ENCODE data around the gene SKAP1. TPM values are rescaled to one million over a fixed set of nuclear protein-coding genes. Genes with fewer than 3 reads are reported as not detected.

The SKAP1 gene
- total and polyA plus RNA-seq, 2 donors from 2014 or later, result 34.8 to 42.6 TPM

GRCh38 chr17:48259694-48260291 lies 170.2 kb downstream of the SKAP1 start:
- Histone ChIP-seq H3K27ac (ENCODE audit: low read depth in 2 of 2, low read length in 2 of 2) (no peak overlapping the region), H3K9ac (ENCODE audit: low read length in 3 of 3) (no peak overlapping the region), H3K4me3 (ENCODE audit: low read length in 3 of 3) (no peak overlapping the region), H3K27me3 (ENCODE audit: control insufficient read depth, insufficient read depth, low read length) (no peaks in the 10 kb centered on the region), H3K36me3 (ENCODE audit: control insufficient read depth in 2 of 3, insufficient read depth in 3 of 3, low read length in 3 of 3) (no peaks in the 10 kb centered on the region), H3K9me3 (ENCODE audit: control insufficient read depth in 2 of 3, insufficient read depth in 1 of 3, low read length in 3 of 3) (no peaks in the 10 kb centered on the region), H3K4me1 (ENCODE audit: control insufficient read depth in 2 of 3, insufficient read depth in 2 of 3, low read depth in 1 of 3, low read length in 3 of 3) (peaks cover 0 to 2% (median 0%) of the 10 kb centered on the region in 3 donors)
- DNase-seq (peak in 4 of 5 donors; percentile 40 to 83 (median 63)), FAIRE-seq (peak; percentile 86)
- intact Hi-C loops (cut with DNase I), result no loop called here
- TF ChIP-seq CTCF (IDR thresholded peaks at IDR 0.05; ENCODE audit: borderline replicate concordance, extremely low read depth, insufficient read depth), result peak; percentile 66

GRCh38 chr17:48258331-48258730 lies 171.7 kb downstream of the SKAP1 start:
- no peak overlapping the region for H3K9ac ChIP-seq (ENCODE audit: low read length in 3 of 3)
- no peaks in the 10 kb centered on the region for H3K27me3 ChIP-seq (ENCODE audit: control insufficient read depth, insufficient read depth, low read length)
- FAIRE-seq, result no peak
- intact Hi-C loops (cut with DNase I), result no loop called here
- H3K27ac ChIP-seq (ENCODE audit: low read depth in 2 of 2, low read length in 2 of 2), result no peak overlapping the region
- no peaks in the 10 kb centered on the region for H3K36me3 ChIP-seq (ENCODE audit: control insufficient read depth in 2 of 3, insufficient read depth in 3 of 3, low read length in 3 of 3)
- no peaks in the 10 kb centered on the region for H3K9me3 ChIP-seq (ENCODE audit: control insufficient read depth in 2 of 3, insufficient read depth in 1 of 3, low read length in 3 of 3)
- H3K4me3 ChIP-seq (ENCODE audit: low read length in 3 of 3), result no peak overlapping the region
- TF ChIP-seq CTCF (IDR thresholded peaks at IDR 0.05; ENCODE audit: borderline replicate concordance, extremely low read depth, insufficient read depth), result no peak
- DNase-seq, result peak in 1 of 5 donors; percentile 57
- no peaks in the 10 kb centered on the region for H3K4me1 ChIP-seq (ENCODE audit: control insufficient read depth in 2 of 3, insufficient read depth in 2 of 3, low read depth in 1 of 3, low read length in 3 of 3)

GRCh38 chr17:48255759-48256158 lies 174.3 kb downstream of the SKAP1 start:
- TF ChIP-seq CTCF (IDR thresholded peaks at IDR 0.05; ENCODE audit: borderline replicate concordance, extremely low read depth, insufficient read depth), result no peak
- no peaks in the 10 kb centered on the region for H3K36me3 ChIP-seq (ENCODE audit: control insufficient read depth in 2 of 3, insufficient read depth in 3 of 3, low read length in 3 of 3)
- intact Hi-C loops (cut with DNase I), result no loop called here
- H3K4me1 ChIP-seq (ENCODE audit: control insufficient read depth in 2 of 3, insufficient read depth in 2 of 3, low read depth in 1 of 3, low read length in 3 of 3), result no peaks in the 10 kb centered on the region
- H3K27ac ChIP-seq (ENCODE audit: low read depth in 2 of 2, low read length in 2 of 2), result no peak overlapping the region
- FAIRE-seq (no peak), DNase-seq (no peak)
- H3K9ac ChIP-seq (ENCODE audit: low read length in 3 of 3), result no peak overlapping the region
- H3K9me3 ChIP-seq (ENCODE audit: control insufficient read depth in 2 of 3, insufficient read depth in 1 of 3, low read length in 3 of 3), result no peaks in the 10 kb centered on the region
- no peak overlapping the region for H3K4me3 ChIP-seq (ENCODE audit: low read length in 3 of 3)
- no peaks in the 10 kb centered on the region for H3K27me3 ChIP-seq (ENCODE audit: control insufficient read depth, insufficient read depth, low read length)

GRCh38 chr17:48254896-48255295 lies 175.1 kb downstream of the SKAP1 start:
- Histone ChIP-seq H3K4me1 (ENCODE audit: control insufficient read depth in 2 of 3, insufficient read depth in 2 of 3, low read depth in 1 of 3, low read length in 3 of 3) (no peaks in the 10 kb centered on the region), H3K36me3 (ENCODE audit: control insufficient read depth in 2 of 3, insufficient read depth in 3 of 3, low read length in 3 of 3) (no peaks in the 10 kb centered on the region), H3K9me3 (ENCODE audit: control insufficient read depth in 2 of 3, insufficient read depth in 1 of 3, low read length in 3 of 3) (no peaks in the 10 kb centered on the region), H3K27ac (ENCODE audit: low read depth in 2 of 2, low read length in 2 of 2) (no peak overlapping the region), H3K9ac (ENCODE audit: low read length in 3 of 3) (no peak overlapping the region), H3K27me3 (ENCODE audit: control insufficient read depth, insufficient read depth, low read length) (no peaks in the 10 kb centered on the region), H3K4me3 (ENCODE audit: low read length in 3 of 3) (no peak overlapping the region)
- DNase-seq, result no peak
- intact Hi-C loops (cut with DNase I), result no loop called here
- no peak for FAIRE-seq
- no peak for TF ChIP-seq CTCF (IDR thresholded peaks at IDR 0.05; ENCODE audit: borderline replicate concordance, extremely low read depth, insufficient read depth)

All from kidney (tissue), 14 donors.